ENCODE data around the gene UCN3.
"Not testable (repeated sequence)": the region's sequence is repeated elsewhere in the genome, so short reads cannot be mapped to it uniquely, and the experiment has no call there.

- TF ChIP-seq CTCF (tag by site-specific recombination; IDR thresholded peaks at IDR 0.05); ZBTB21 (tag by site-specific recombination; IDR thresholded peaks at IDR 0.05); ZNF24 (tag by site-specific recombination; IDR thresholded peaks at IDR 0.05); REST (tag by site-specific recombination; IDR thresholded peaks at IDR 0.05); ZFP37 (tag by site-specific recombination; IDR thresholded peaks at IDR 0.05); ZNF639 (tag by site-specific recombination; IDR thresholded peaks at IDR 0.05); ZBTB49 (tag by site-specific recombination; IDR thresholded peaks at IDR 0.05; ENCODE audit: low read depth); ZNF792 (tag by site-specific recombination; IDR thresholded peaks at IDR 0.05); ELK4 (IDR thresholded peaks at IDR 0.05; ENCODE audit: borderline replicate concordance, low read depth, low read length); ZNF211 (tag by site-specific recombination; IDR thresholded peaks at IDR 0.05; ENCODE audit: low read depth): not testable (repeated sequence)
These were observed 46.0 kb downstream of the UCN3 start for GRCh38 chr10:5410787-5411186.

Data from HEK293 (cell line).